Neural crest cell (in vitro differentiated cells): ENCODE data around the gene FBXL4. TPM values are rescaled to one million over a fixed set of nuclear protein-coding genes. Genes with fewer than 3 reads are reported as not detected.

Experiments
- DNase-seq: peaks from one replicate; pipeline ENCODE4 v3.0.0; 2021; ENCODE audit warnings: low read depth, mixed read lengths, low spot score
- H3K27ac Mint-ChIP-seq: one replicate; pipeline ENCODE4 v1.8.0; 2021; ENCODE audit warnings: mild to moderate bottlenecking, mixed read lengths; ENCODE audit not compliant: unreplicated experiment
- H3K27me3 Mint-ChIP-seq: 2 replicates; pipeline ENCODE4 v1.8.0; 2021; ENCODE audit warnings: low read depth, mild to moderate bottlenecking, mixed read lengths
- H3K36me3 Mint-ChIP-seq: 2 replicates; pipeline ENCODE4 v1.8.0; 2021; ENCODE audit warnings: low read depth, mild to moderate bottlenecking, mixed read lengths
- H3K4me1 Mint-ChIP-seq: 2 replicates; pipeline ENCODE4 v1.8.0; 2021; ENCODE audit warnings: mixed read lengths
- H3K4me3 Mint-ChIP-seq: one replicate; pipeline ENCODE4 v1.8.0; 2021; ENCODE audit warnings: mild to moderate bottlenecking, mixed read lengths
- H3K9me3 Mint-ChIP-seq: 2 replicates; pipeline ENCODE4 v1.8.0; 2021; ENCODE audit warnings: mixed read lengths
- total RNA-seq: library from RNA; stranded (reverse); gene quantifications from 2 replicates; pipeline ENCODE4 v1.2.1, GENCODE V29; 2021
- TF ChIP-seq, protein P1 (sequence below): fragments of 200-600 bp; sonication (generic); conservative IDR thresholded peaks from 2 replicates; pipeline ENCODE4 v1.5.0; 2021; ENCODE audit warnings: antibody characterized with exemption, mild to moderate bottlenecking

FBXL4 gene
- total RNA-seq, 1 donor from 2014 or later, result 10.2 TPM

DNA sequence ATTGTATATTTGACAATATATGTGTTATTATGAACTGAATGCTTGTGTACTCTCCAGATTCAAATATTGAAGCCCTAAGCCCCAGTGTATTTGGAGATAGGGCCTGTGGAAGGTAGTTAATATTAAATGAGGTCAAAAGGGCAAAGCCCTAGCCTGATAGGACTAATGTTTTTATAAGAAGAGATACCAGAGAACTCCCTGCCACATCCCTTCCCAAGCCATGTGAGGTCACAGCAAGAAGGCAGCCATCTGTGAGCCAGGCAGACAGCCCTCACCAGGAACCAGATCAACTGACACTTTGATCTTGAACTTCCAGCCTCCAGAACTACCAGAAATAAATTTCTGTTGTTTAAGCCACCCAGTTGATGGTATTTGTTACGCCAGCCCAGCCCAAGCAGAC is 36.4 kb upstream of the FBXL4 start:
- no peak for DNase-seq
- no peaks in the 10 kb centered on the region for H3K27me3 Mint-ChIP-seq
- no peak overlapping the region for H3K27ac Mint-ChIP-seq
- H3K4me1 Mint-ChIP-seq, result peaks cover 11% of the 10 kb centered on the region
- H3K36me3 Mint-ChIP-seq, result no peaks in the 10 kb centered on the region
- no peak overlapping the region for H3K4me3 Mint-ChIP-seq
- TF ChIP-seq, protein P1, sequence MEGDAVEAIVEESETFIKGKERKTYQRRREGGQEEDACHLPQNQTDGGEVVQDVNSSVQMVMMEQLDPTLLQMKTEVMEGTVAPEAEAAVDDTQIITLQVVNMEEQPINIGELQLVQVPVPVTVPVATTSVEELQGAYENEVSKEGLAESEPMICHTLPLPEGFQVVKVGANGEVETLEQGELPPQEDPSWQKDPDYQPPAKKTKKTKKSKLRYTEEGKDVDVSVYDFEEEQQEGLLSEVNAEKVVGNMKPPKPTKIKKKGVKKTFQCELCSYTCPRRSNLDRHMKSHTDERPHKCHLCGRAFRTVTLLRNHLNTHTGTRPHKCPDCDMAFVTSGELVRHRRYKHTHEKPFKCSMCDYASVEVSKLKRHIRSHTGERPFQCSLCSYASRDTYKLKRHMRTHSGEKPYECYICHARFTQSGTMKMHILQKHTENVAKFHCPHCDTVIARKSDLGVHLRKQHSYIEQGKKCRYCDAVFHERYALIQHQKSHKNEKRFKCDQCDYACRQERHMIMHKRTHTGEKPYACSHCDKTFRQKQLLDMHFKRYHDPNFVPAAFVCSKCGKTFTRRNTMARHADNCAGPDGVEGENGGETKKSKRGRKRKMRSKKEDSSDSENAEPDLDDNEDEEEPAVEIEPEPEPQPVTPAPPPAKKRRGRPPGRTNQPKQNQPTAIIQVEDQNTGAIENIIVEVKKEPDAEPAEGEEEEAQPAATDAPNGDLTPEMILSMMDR, result no peak
- peaks cover 7% of the 10 kb centered on the region for H3K9me3 Mint-ChIP-seq

DNA sequence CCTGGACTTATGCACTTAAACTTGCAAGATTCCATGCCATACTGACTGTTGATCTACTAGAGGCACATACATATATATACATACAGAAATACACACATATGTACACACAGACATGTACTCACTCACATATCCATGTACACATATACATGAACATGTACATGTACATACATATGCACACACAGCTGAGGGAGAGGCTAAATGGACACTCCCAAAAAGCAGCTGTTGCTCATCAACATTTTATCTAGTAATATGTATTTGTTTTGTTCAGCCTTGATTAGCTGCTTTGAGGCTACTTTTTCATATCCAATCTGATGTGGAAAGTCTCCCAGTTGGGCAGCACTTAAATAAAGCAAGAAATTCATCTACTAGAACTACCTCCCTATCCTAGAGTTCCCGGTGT is 33.7 kb upstream of the FBXL4 start:
- TF ChIP-seq, protein P1, result no peak
- no peak overlapping the region for H3K27ac Mint-ChIP-seq
- H3K4me3 Mint-ChIP-seq, result no peak overlapping the region
- H3K9me3 Mint-ChIP-seq, result peaks cover 2% of the 10 kb centered on the region
- DNase-seq, result no peak
- peaks cover 13% of the 10 kb centered on the region for H3K4me1 Mint-ChIP-seq
- no peaks in the 10 kb centered on the region for H3K36me3 Mint-ChIP-seq
- H3K27me3 Mint-ChIP-seq, result no peaks in the 10 kb centered on the region

DNA sequence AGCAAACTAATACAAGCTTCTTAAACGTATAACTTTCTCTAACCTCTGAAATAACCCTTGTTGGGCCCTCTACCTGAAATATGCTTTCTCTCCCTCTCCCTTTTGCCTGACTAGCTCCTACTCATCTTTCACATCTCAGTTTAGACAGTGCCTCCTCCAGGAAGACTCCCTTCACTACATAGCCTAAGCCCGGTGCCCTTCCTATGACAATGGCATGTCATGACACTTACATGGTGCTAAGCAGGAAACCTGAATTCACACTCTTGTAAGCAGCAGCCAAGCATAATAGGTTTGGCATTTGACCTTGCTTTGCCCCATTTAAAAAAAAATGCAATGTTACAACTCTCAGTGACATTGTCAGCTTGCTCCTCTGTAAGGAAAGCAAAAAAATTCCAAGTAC is 33.1 kb upstream of the FBXL4 start:
- TF ChIP-seq, protein P1, result no peak
- H3K4me3 Mint-ChIP-seq, result no peak overlapping the region
- no peaks in the 10 kb centered on the region for H3K36me3 Mint-ChIP-seq
- no peaks in the 10 kb centered on the region for H3K9me3 Mint-ChIP-seq
- H3K27ac Mint-ChIP-seq, result no peak overlapping the region
- H3K4me1 Mint-ChIP-seq, result peaks cover 10% of the 10 kb centered on the region
- DNase-seq, result no peak
- no peaks in the 10 kb centered on the region for H3K27me3 Mint-ChIP-seq

DNA sequence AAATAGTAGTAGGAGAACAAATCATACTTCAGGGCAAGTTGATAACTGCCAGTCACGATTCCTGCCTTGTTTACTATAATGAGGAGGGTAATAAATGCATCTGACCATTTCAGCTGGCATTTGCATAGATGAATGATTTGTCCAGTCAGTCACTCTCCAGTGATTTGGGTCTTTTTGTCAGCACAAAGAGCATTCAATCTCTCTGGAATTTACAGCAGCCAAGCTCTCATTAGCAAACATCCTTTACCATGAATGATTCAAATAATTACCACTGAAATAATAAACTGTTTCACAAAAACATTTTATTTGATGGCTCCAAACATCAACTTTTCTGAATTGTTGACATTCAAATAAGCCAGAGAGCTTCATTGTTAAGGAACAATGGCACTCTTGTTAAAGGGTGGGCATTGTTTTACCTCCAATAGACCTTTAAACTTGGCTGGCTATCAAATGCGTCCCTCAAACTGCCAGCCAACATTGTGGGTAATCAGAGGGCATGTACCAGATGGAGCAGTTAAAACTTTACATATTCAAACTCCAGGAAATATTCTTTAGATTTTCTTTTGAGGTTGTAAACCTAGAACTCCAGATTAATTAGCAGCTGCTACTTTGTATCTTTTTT is 30.0 kb upstream of the FBXL4 start:
- Mint-ChIP-seq H3K4me3 (no peak overlapping the region), H3K36me3 (no peaks in the 10 kb centered on the region), H3K9me3 (no peaks in the 10 kb centered on the region), H3K27me3 (no peaks in the 10 kb centered on the region), H3K27ac (no peak overlapping the region), H3K4me1 (peaks cover 10% of the 10 kb centered on the region)
- TF ChIP-seq, protein P1, result no peak
- DNase-seq, result no peak

DNA sequence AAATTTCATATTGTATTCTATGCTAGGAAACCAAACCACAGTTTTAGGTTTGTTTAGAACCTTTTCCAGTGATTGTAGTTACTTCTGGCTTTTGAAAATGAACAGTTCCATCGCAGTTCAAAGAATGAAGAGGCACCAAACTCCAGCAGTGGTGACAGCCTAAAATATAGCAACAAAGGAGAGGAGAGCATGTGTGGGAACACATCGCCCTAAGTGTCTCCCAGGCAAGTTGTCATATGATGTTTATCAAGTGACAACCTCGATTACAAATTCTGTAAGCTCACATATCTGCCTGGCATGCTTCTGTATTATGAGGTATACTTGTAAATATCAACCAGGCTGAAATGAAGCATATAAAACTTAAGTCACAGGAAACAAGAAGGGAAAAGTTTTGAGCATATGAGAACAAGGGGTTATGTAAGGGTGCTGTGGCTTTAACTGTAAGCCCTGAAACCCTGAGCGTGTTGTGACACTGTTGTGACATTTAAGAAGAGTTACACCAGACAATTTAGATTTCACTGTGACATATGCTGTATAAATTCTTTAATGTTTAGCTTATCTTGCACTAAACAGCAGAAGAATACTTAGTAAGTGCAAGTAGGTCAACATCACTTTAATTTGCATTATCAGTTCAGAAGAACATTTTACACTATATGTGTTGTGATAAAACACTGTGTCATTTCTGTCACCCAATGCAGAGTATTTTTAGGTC is 29.1 kb upstream of the FBXL4 start:
- H3K27ac Mint-ChIP-seq, result no peak overlapping the region
- H3K9me3 Mint-ChIP-seq, result no peaks in the 10 kb centered on the region
- H3K4me1 Mint-ChIP-seq, result peaks cover 10% of the 10 kb centered on the region
- TF ChIP-seq, protein P1, result no peak
- no peaks in the 10 kb centered on the region for H3K27me3 Mint-ChIP-seq
- no peak overlapping the region for H3K4me3 Mint-ChIP-seq
- no peak for DNase-seq
- H3K36me3 Mint-ChIP-seq, result no peaks in the 10 kb centered on the region
